ENCODE data around the gene ROR2. TPM values are rescaled to one million over a fixed set of nuclear protein-coding genes. Genes with fewer than 3 reads are reported as not detected.

Gene ROR2
- total and polyA plus RNA-seq, 2 of the 8 experiments (the other 6 are each of a cell fraction or from before 2014, with no cell fraction given) = 2.7 to 4.3 TPM

DNA sequence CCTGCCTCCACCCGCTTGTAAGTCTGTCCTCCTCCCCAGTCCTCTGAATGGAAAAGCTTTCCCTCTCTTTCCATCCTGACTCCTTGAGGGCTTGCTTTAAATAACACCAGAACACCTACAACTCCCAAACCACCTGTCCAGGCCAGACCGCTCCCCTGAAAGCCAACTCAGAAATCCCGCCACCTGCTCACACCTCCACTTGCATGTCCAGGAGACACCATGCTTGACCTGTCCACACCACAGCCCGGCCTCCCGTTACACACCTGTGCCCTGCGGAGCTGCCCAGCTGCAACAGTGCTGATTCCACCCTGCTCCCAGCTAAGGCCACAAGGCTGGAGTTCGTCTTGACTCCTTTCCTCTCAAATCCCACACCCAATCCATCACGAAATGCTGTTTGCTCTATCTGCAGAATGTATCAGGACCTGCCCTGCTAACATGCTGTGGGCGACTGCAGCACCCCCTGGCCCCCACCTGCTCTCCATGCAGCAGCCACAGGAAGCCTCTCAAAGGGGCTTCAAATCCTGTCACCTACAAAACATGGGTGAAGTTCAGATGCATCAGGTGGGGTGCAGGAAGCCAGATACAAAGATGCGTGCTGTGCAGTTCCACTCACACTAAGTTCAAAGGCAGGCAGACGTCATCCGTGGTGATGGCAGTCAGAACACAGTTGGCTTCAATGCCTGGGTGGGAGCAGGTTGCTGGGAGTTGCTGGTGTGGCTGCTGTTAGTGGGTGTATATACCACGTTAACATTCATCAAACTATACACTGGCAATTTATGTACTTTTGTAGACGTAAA is 166.0 kb downstream of the ROR2 start:
- Histone ChIP-seq H4K8ac (ENCODE audit: extremely low read depth, insufficient read depth, low read length) (no peak overlapping the region), H3K27ac (ENCODE audit: low read depth, low read length) (no peak overlapping the region), H4K91ac (replicated peaks; ENCODE audit: insufficient read length, low read length) (no peak overlapping the region), H3K56ac (replicated peaks; ENCODE audit: insufficient read length, low read depth, low read length) (no peak overlapping the region), H3K4me1 (replicated peaks in 1 of 4; ENCODE audit: control insufficient read depth in 3 of 4, insufficient read depth in 4 of 4, low read length in 3 of 4) (no peaks in the 10 kb centered on the region; a peak in 2 of 7 replicates), H3K4me2 (ENCODE audit: insufficient read depth in 1 of 2, low read depth in 2 of 2, low read length in 2 of 2) (no peak overlapping the region), H3K23me2 (ENCODE audit: low read depth, low read length) (no peaks in the 10 kb centered on the region; the same call in 1 of the 2 replicates), H3K27me3 (replicated peaks in 1 of 4; ENCODE audit: control insufficient read depth in 3 of 4, extremely low read depth in 1 of 4, insufficient read depth in 3 of 4, low read length in 3 of 4) (no peaks in the 10 kb centered on the region), H4K5ac (ENCODE audit: insufficient read length, low read depth, low read length) (no peak overlapping the region), H3K9ac (replicated peaks in 1 of 4; ENCODE audit: extremely low read depth in 1 of 4, low read depth in 3 of 4, low read length in 3 of 4) (no peak overlapping the region; a peak in 2 of 7 replicates), H3K4ac (replicated peaks; ENCODE audit: insufficient read length, low read depth, low read length) (no peak overlapping the region), H3K23ac (ENCODE audit: insufficient read length) (no peak overlapping the region), H3K4me3 (ENCODE audit: extremely low read depth in 1 of 4, insufficient read depth in 2 of 4, low read depth in 3 of 4, low read length in 4 of 4) (no peak overlapping the region), H3K79me1 (ENCODE audit: low read depth, low read length) (peaks cover 2% of the 10 kb centered on the region), H3K79me2 (ENCODE audit: control insufficient read depth in 1 of 2, insufficient read depth in 2 of 2, low read length in 2 of 2) (no peaks in the 10 kb centered on the region), H2BK5ac (ENCODE audit: low read depth, low read length) (no peak overlapping the region), H3K36me3 (ENCODE audit: control insufficient read depth in 2 of 4, insufficient read depth in 4 of 4, low read length in 3 of 4) (no peaks in the 10 kb centered on the region), H2AFZ (ENCODE audit: low read length) (no peak overlapping the region), H2BK20ac (ENCODE audit: low read length) (no peak overlapping the region), H2BK12ac (ENCODE audit: low read depth, low read length) (no peak overlapping the region), H4K20me1 (replicated peaks in 1 of 2; ENCODE audit: control insufficient read depth in 1 of 2, insufficient read depth in 2 of 2, low read length in 2 of 2) (no peaks in the 10 kb centered on the region), H3K9me3 (ENCODE audit: insufficient read depth in 2 of 2, low read depth in 1 of 2, low read length in 1 of 2) (no peaks in the 10 kb centered on the region), H2BK120ac (replicated peaks; ENCODE audit: low read depth, low read length) (no peak overlapping the region), H2AK5ac (ENCODE audit: low read depth, low read length) (no peak overlapping the region), H3K18ac (ENCODE audit: extremely low read depth, low read length) (no peak overlapping the region), H3K14ac (ENCODE audit: insufficient read length) (no peak overlapping the region), H2BK15ac (ENCODE audit: low read length) (no peak overlapping the region)
- TF ChIP-seq, protein P1, sequence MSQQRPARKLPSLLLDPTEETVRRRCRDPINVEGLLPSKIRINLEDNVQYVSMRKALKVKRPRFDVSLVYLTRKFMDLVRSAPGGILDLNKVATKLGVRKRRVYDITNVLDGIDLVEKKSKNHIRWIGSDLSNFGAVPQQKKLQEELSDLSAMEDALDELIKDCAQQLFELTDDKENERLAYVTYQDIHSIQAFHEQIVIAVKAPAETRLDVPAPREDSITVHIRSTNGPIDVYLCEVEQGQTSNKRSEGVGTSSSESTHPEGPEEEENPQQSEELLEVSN (IDR thresholded peaks at IDR 0.05) = no peak
- TF ChIP-seq NANOG (IDR thresholded peaks at IDR 0.05; ENCODE audit: insufficient read depth, low read depth, low read length, poor library complexity, severe bottlenecking) (no peak), POLR2AphosphoS5 (IDR thresholded peaks at IDR 0.05; ENCODE audit: low read depth, low read length) (no peak), GTF2F1 (IDR thresholded peaks at IDR 0.05; ENCODE audit: borderline replicate concordance, low read depth, low read length) (no peak), PHF8 (conservative IDR thresholded peaks at IDR 0.05; ENCODE audit: low read depth, low read length) (no peak), BCL11A (IDR thresholded peaks at IDR 0.05; ENCODE audit: low read depth in 2 of 2, low read length in 2 of 2) (no peak), POU5F1 (IDR thresholded peaks at IDR 0.05; ENCODE audit: low read depth, low read length) (no peak), CBX5 (IDR thresholded peaks at IDR 0.05; ENCODE audit: low read depth, low read length) (no peak), GABPA (IDR thresholded peaks at IDR 0.05; ENCODE audit: borderline replicate concordance, insufficient read depth, low read length) (no peak)
- TF ChIP-seq, protein P2, sequence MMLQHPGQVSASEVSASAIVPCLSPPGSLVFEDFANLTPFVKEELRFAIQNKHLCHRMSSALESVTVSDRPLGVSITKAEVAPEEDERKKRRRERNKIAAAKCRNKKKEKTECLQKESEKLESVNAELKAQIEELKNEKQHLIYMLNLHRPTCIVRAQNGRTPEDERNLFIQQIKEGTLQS (IDR thresholded peaks at IDR 0.05; ENCODE audit: insufficient read depth, low read depth, low read length) = no peak
- 92% methylated on average over 14 of the region's 14 CpGs; no CpG with 5 or more reads in 1 of the 2 experiments for WGBS, 2 experiments (ENCODE audit: extremely low coverage in 1 of 2, insufficient coverage in 1 of 2, insufficient read length in 1 of 2, insufficient replicate concordance in 2 of 2, low coverage in 1 of 2, low lambda C conversion rate in 2 of 2, missing lambda C conversion rate in 1 of 2)
- no peak for FAIRE-seq
- CTCF ChIA-PET (ENCODE audit: partially characterized antibody) = interaction anchor here (0.8 to 3.1 kb wide), 3 partner anchors 8 to 171 kb away, joined by 3 to 10 read pairs (median 3); no protein-coding TSS in a partner anchor
- POLR2A ChIA-PET (ENCODE audit: partially characterized antibody) = no interaction called here
- no peak for DNase-seq (ENCODE audit: low read depth in 1 of 2, low spot score in 2 of 2)

Measured in H1 (cell line).